T-helper 1 cell treated with Interleukin-12 subunit alpha and Interleukin-12 subunit beta and Interleukin-4 antibody, amounts not matched to agents 30 ng/mL and 1 ng/mL, for 36 hours (primary cell): Measurements from ENCODE around the gene NEK11. TPM values are rescaled to one million over a fixed set of nuclear protein-coding genes. Genes with fewer than 3 reads are reported as not detected.

Experiments used
- intact Hi-C: fragments of 100-400 bp; cut with micrococcal nuclease; formaldehyde crosslinking; loops from one replicate; pipeline ENCODE4 v1.15.1; 2024
- total RNA-seq: library from RNA; stranded (reverse); gene quantifications from 2 replicates; pipeline ENCODE4 v1.2.3, GENCODE V29; 2022

NEK11 gene
- total RNA-seq, 1 donor from 2014 or later = 1.9 TPM

GRCh38 chr3:131114256-131114655 is 87.6 kb downstream of the NEK11 start:
- intact Hi-C loops = no loop called here

DNA sequence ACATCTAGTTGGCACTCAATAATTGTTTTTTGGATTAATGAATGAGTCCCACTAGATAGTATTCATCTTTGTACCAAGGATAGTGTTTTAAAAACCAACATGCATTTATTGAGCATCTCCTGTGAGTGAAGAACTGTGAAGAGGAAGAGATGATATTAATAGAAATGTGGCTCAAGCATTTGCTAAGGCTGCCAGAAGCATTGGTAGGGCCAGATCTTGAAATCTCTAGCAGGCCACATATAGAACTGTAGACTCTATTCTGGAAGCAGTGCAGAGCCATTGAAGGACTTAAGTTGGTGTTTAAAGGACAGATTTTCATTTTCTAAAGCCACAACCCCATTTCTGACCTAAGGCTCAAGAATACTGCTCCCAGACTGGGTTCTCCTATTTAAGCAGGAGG is 99.0 kb downstream of the NEK11 start:
- intact Hi-C loops = no loop called here

- intact Hi-C loops = no loop called here
Observed at GRCh38 chr3:131140891-131141290, 114.2 kb downstream of the NEK11 start.

- intact Hi-C loops = no loop called here
Observed at GRCh38 chr3:131141770-131142169, 115.1 kb downstream of the NEK11 start.

- intact Hi-C loops = no loop called here
Observed at GRCh38 chr3:131142580-131142979, 115.9 kb downstream of the NEK11 start.

- intact Hi-C loops = no loop called here
Observed at GRCh38 chr3:131143802-131144201, 117.1 kb downstream of the NEK11 start.

DNA sequence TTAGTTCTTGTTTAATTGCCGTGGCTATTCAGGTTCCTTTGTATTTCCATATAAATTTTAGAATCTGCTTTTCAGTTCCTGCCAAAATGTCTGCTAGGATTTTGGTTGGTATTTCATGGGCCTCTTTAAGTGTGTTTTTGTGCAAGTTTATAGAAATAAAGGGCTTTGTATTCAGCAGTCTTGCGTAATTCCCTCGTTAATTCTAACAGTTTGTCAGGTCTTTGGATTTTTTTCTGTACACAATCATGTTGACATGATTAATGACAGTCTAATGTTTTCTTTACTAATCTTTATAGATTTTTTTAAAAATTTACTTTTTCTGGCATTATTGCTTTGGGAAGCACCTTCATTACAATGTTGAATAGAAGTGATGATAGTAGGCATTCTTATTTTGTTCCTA is 120.9 kb downstream of the NEK11 start:
- intact Hi-C loops = no loop called here

- intact Hi-C loops = no loop called here
Observed at GRCh38 chr3:131158434-131158833, 131.8 kb downstream of the NEK11 start.

GRCh38 chr3:131162516-131162915 is 135.8 kb downstream of the NEK11 start:
- intact Hi-C loops = no loop called here

GRCh38 chr3:131167867-131168266 is 141.2 kb downstream of the NEK11 start:
- intact Hi-C loops = no loop called here

DNA sequence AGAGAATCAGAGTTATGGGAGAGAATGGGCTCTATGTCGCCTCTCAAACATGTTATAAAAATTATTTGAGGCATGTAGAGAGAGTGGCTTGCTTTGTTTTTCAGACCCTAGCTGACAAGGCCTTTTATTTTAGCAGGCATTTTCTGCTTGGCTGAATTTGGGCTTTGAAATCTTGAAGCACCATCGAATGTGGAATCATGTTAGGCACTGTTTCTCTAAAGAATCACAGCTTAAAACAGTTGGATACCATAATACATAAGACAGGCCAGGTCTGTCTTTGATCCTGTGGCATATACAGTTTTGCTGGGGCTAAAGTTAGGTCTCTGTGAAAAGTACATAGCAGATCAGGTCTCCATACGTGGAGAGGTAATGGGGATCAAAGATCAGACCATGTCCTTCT is 142.7 kb downstream of the NEK11 start:
- intact Hi-C loops = no loop called here

GRCh38 chr3:131172502-131173200 is 146.0 kb downstream of the NEK11 start:
- intact Hi-C loops = loop anchor here (10.0 kb wide), 2 partner anchors 138 to 332 kb away; partner anchors contain the start of gene MRPL3

- intact Hi-C loops = loop anchor here (10.0 kb wide), 2 partner anchors 140 to 330 kb away; partner anchors contain the start of gene MRPL3
Observed at GRCh38 chr3:131174752-131175151, 148.1 kb downstream of the NEK11 start.

DNA sequence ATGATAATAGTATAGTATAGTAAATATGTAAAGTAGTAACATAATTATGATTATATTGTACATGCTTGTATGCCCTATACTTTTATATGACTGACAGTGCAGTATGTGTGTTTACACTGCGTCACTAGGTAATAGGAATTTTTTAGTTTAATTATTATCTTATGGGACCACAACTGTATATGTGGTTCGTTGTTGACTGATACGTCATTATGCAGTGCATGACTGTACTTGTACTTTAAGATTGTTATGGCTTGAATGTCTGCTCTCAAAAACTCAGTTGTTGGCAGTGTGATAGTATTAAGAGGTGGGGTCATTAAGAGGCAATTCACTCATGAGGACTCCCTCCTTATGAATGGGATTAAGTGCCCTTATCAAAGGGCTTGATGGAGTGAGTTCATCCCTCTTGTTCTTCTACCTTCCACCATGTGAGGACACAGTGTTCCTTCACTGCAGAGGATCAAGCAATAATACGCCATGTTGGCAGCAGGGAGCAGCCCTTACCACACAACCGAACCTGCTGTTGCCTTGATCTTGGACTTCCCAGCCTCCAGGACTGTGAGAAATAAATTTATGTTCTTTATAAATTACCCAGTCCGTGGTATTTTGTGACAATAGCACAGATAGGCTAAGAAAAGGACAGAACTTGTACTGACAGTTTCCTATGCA is 152.2 kb downstream of the NEK11 start:
- intact Hi-C loops = loop anchor here (10.0 kb wide), 2 partner anchors 144 to 326 kb away; partner anchors contain the start of gene MRPL3

DNA sequence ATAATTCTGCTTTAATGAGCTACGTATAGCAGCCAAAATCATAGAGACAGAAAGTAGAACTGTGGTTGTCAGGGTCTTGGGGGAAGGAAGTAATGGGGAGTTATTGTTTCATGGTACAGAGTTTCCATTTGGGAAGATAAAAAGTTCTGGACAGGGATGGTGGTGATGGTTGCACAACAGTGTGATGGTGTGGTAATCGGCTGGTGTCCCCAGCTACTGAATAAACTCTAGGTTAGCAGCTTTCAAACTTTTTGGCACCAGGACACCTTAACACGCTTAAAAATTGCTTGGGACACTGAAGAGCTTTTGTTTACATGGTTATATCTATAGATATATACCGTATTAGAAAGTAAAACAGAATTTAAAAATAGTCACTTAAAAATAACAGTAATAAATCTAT is 166.0 kb downstream of the NEK11 start:
- intact Hi-C loops = no loop called here

- intact Hi-C loops = no loop called here
Observed at GRCh38 chr3:131193641-131194238, 167.1 kb downstream of the NEK11 start.

DNA sequence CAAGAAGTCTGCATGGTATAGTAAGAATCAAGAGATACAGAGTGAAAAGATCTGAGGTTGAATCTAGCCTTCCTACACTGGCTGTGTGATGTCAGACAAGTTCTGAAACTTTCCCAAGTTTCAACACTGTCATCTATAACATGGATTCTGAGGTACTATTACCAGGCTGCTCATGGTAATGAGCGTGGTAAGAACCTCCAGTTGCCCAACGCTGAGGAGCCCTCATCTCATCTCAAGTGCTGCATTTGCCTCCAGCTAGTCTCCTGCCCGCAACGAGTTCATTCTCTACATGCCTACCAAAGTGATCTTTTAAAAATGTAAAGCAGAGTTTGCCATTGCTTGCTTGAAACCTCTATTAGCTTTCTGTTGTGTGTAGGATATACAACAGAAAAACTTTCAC is 168.1 kb downstream of the NEK11 start:
- intact Hi-C loops = no loop called here

DNA sequence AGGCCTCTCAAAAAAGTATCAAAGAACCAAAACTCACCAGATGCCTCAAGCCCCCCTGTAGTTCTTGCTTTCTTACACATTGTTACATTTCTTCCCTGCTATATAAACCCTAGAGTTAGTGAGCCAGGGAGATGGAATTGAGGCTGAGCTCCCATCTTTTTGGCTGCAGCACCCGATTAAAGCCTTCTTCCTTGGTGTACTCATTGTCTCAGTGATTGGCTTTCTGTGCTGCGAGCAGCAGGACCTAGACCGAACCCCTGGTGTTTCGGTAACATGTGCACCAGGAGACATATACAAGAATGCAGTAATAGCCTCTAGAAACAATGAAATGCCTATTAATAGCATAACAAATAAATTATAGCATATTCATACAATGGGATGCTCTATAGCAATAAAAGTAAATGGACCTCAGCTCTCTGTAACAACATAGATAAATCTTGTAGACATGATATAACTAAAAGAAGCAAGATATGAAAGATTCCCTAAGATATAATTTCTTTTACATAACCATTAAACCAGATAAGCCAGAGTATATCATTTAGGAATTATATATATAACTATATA is 174.0 kb downstream of the NEK11 start:
- intact Hi-C loops = no loop called here

DNA sequence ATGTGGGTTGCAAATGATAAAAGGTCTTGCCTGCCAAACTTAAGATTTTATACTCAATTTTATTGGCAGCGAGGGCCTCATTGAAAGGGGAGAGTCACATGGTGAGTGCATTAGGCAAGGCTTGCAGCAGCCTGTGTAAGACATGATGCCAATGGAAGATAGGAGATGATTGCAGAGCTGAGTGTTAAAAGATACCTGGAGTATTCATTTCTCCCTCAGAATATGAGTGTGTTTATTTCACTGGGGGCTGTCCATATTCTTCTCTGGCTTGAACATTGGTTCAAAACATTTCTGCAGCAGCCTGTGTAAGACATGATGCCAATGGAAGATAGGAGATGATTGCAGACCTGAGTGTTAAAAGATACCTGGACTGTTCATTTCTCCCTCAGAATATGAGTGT is 189.7 kb downstream of the NEK11 start:
- intact Hi-C loops = no loop called here

- intact Hi-C loops = no loop called here
Observed at GRCh38 chr3:131216801-131217200, 190.1 kb downstream of the NEK11 start.

DNA sequence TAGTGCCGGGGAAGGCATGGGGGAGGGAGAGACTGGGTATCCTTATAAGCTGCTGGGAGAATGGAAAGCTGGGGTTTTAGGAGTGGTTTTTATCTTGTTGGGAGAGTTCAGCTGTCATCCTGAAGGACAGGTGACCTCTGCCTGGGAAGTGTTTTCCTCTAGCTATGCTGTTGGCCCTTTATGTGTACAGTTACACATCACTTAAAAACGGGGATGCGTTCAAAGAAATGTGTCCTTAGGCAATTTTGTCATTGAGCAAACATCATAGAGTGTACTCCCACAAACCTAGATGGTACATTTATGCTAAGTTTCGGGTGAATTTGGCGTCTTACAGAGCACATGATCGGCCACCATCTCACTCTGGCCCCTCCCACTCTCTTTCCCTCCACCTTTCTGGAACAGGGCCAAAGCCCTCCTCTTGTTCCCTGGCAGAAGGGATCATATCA is 190.6 kb downstream of the NEK11 start:
- intact Hi-C loops = no loop called here

DNA sequence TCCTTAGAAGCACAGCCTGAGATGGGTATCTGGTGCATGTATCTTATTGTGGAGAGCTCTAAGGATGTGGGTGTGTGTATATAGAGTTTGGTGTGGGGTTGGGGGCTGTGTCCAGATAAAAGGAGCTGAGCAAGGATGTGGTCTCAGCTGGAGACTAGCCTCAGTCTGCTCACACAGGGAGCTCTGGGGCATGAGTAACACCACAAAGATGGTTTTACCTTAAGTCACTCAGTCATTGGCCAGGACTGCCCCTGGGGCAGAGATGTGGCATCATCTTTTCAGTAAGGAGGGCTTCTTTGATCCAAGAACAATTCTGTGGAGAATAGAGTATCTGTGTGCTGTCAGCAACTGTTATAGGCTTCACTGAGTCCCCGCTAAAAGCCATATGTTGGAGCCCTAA is 191.5 kb downstream of the NEK11 start:
- intact Hi-C loops = no loop called here
